Measurements from ENCODE around the gene ATP2C2. TPM values are rescaled to one million over a fixed set of nuclear protein-coding genes. Genes with fewer than 3 reads are reported as not detected.

ATP2C2 gene
- total RNA-seq, 2 donors from 2014 or later: 2.0 to 2.6 TPM

DNA sequence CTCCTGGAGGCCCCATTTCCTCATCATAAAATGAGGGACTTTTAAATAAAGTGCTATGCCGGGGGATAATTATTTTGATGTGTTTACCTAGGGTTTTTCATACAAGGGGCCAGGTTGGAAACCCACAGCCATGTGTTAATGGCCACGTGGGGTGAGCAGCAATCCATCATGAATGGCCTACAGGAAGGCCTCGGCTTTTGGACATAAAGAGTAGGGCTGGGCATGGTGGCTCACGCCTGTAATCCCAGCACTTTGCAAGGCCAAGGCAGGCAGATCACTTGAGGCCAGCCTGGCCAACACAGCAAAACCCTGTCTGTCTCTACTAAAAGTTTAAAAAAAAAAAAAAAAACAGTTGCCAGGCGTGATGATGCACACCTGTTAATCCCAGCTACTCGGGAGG, 95.8 kb downstream of the ATP2C2 start:
- peaks cover 27% of the 10 kb centered on the region for H3K36me3 ChIP-seq (ENCODE audit: control insufficient read depth, insufficient read depth, low read length)
- no peak overlapping the region for H3K4me3 ChIP-seq (ENCODE audit: low read length)
- peak; percentile 28 for DNase-seq
- H3K9me3 ChIP-seq (ENCODE audit: control insufficient read depth, low read length): peaks cover 26% of the 10 kb centered on the region
- H3K27ac ChIP-seq (ENCODE audit: low read depth, low read length): no peak overlapping the region
- no peaks in the 10 kb centered on the region for H3K27me3 ChIP-seq (ENCODE audit: control insufficient read depth, insufficient read depth, low read length, poor library complexity, severe bottlenecking)
- peaks cover 28% of the 10 kb centered on the region for H3K36me3 Mint-ChIP-seq (ENCODE audit: low read depth)
- no peaks in the 10 kb centered on the region for H3K4me1 Mint-ChIP-seq
- H3K9me3 Mint-ChIP-seq: peaks cover 23% of the 10 kb centered on the region
- H3K4me1 ChIP-seq (ENCODE audit: control insufficient read depth, insufficient read depth, low read length): no peaks in the 10 kb centered on the region
- H3K27me3 Mint-ChIP-seq (ENCODE audit: insufficient read depth): no peaks in the 10 kb centered on the region
- H3K4me3 Mint-ChIP-seq: no peak overlapping the region
- WGBS, 2 experiments (ENCODE audit: insufficient coverage in 1 of 2, insufficient read length in 1 of 2): 93 to 95% methylated on average over 4 to 6 of the region's 6 CpGs
- no peak overlapping the region for H3K27ac Mint-ChIP-seq
- no peak for TF ChIP-seq CTCF (conservative IDR thresholded peaks at IDR 0.05)
- H3K9ac ChIP-seq (ENCODE audit: extremely low read depth, low read length, poor library complexity, severe bottlenecking): no peak overlapping the region

DNA sequence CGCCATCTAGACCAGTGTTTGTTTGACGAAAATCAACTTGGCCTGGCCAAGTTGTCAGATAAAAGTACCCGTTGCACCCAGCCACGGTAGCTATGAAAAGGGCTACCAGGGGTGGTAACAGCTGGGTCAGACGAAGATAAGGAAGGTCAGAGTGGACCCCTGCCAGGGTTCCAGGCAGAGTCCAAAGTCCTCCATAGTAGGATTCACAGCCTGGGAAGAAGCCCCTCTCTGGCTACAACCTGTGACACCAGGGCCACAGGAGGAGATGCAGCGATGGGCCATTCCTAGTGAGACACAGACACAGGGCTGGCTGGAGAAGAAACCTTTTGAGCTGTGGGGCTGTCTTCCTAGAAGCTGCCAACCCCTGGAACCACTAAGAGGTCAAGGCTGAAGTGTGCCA, 96.8 kb downstream of the ATP2C2 start:
- Histone ChIP-seq H3K9ac (ENCODE audit: extremely low read depth, low read length, poor library complexity, severe bottlenecking) (no peak overlapping the region), H3K4me1 (ENCODE audit: control insufficient read depth, insufficient read depth, low read length) (no peaks in the 10 kb centered on the region), H3K27ac (ENCODE audit: low read depth, low read length) (no peak overlapping the region), H3K27me3 (ENCODE audit: control insufficient read depth, insufficient read depth, low read length, poor library complexity, severe bottlenecking) (no peaks in the 10 kb centered on the region), H3K9me3 (ENCODE audit: control insufficient read depth, low read length) (peaks cover 26% of the 10 kb centered on the region), H3K4me3 (ENCODE audit: low read length) (no peak overlapping the region), H3K36me3 (ENCODE audit: control insufficient read depth, insufficient read depth, low read length) (peaks cover 28% of the 10 kb centered on the region)
- H3K27me3 Mint-ChIP-seq (ENCODE audit: insufficient read depth): no peaks in the 10 kb centered on the region
- no peak overlapping the region for H3K27ac Mint-ChIP-seq
- H3K9me3 Mint-ChIP-seq: peaks cover 23% of the 10 kb centered on the region
- 90 to 95% methylated on average over 6 of the region's 6 CpGs for WGBS, 2 experiments (ENCODE audit: insufficient coverage in 1 of 2, insufficient read length in 1 of 2)
- H3K36me3 Mint-ChIP-seq (ENCODE audit: low read depth): peaks cover 28% of the 10 kb centered on the region
- peak; percentile 45 for DNase-seq
- no peak overlapping the region for H3K4me3 Mint-ChIP-seq
- H3K4me1 Mint-ChIP-seq: no peaks in the 10 kb centered on the region
- peak; percentile 23 for TF ChIP-seq CTCF (conservative IDR thresholded peaks at IDR 0.05)

GRCh38 chr16:84466692-84467091, 98.4 kb downstream of the ATP2C2 start:
- Histone ChIP-seq H3K9me3 (ENCODE audit: control insufficient read depth, low read length) (peaks cover 26% of the 10 kb centered on the region), H3K4me1 (ENCODE audit: control insufficient read depth, insufficient read depth, low read length) (no peaks in the 10 kb centered on the region), H3K4me3 (ENCODE audit: low read length) (no peak overlapping the region), H3K9ac (ENCODE audit: extremely low read depth, low read length, poor library complexity, severe bottlenecking) (no peak overlapping the region), H3K36me3 (ENCODE audit: control insufficient read depth, insufficient read depth, low read length) (peaks cover 28% of the 10 kb centered on the region), H3K27me3 (ENCODE audit: control insufficient read depth, insufficient read depth, low read length, poor library complexity, severe bottlenecking) (no peaks in the 10 kb centered on the region), H3K27ac (ENCODE audit: low read depth, low read length) (no peak overlapping the region)
- WGBS, 2 experiments (ENCODE audit: insufficient coverage in 1 of 2, insufficient read length in 1 of 2): 30 to 50% methylated on average over 2 to 3 of the region's 4 CpGs
- Mint-ChIP-seq H3K27me3 (ENCODE audit: insufficient read depth) (no peaks in the 10 kb centered on the region), H3K9me3 (peaks cover 24% of the 10 kb centered on the region), H3K36me3 (ENCODE audit: low read depth) (peaks cover 31% of the 10 kb centered on the region), H3K27ac (no peak overlapping the region), H3K4me1 (no peaks in the 10 kb centered on the region), H3K4me3 (no peak overlapping the region)
- no peak for DNase-seq
- no peak for TF ChIP-seq CTCF (conservative IDR thresholded peaks at IDR 0.05)
